Measurements from ENCODE around the gene NKAIN2.

Gene NKAIN2

DNA sequence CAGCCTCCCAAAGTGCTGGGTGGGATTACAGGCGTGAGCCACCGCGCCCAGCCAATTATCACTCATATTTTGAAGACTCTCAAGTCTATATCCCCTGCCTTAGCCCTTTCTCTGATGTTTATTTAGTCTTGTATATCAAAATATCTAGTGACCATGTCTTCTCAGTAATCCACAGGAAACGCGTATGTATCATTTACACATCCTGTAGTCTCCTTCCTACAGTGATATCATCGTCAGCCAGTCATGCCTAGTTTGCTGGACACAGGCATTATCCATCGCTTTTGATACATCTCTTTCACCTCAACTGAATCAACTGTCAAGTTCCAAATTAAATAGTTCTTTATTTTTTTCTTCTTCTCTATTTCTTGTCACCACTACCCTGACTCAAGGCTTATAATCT, 223.7 kb downstream of the NKAIN2 start:
- DNase-seq (ENCODE audit: low read depth) = no peak
- no peak for TF ChIP-seq CTCF (conservative IDR thresholded peaks at IDR 0.05; ENCODE audit: control insufficient read depth, insufficient read depth, low read depth, low read length)
- no peak overlapping the region for H3K4me3 ChIP-seq (ENCODE audit: control insufficient read depth, low read depth, low read length)

DNA sequence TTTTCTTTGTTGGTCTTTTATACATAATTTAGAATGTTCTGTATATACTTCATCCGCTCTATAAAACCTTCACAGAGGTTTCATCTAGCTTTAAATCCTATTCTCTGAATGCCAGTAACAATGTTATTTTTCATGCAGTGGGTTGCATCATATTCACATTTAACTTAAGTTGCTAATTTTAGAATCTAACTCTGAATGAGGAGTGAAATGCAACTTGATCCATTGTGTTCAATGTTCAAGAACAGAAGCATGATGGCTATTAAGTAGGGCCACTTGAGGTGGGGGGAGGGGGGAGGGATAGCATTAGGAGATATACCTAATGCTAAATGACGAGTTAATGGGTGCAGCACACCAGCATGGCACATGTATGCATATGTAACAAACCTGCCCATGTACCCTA, 224.5 kb downstream of the NKAIN2 start:
- no peak for TF ChIP-seq CTCF (conservative IDR thresholded peaks at IDR 0.05; ENCODE audit: control insufficient read depth, insufficient read depth, low read depth, low read length)
- H3K4me3 ChIP-seq (ENCODE audit: control insufficient read depth, low read depth, low read length) = no peak overlapping the region
- no peak for DNase-seq (ENCODE audit: low read depth)

GRCh38 chr6:124029567-124029966, 225.9 kb downstream of the NKAIN2 start:
- no peak for DNase-seq (ENCODE audit: low read depth)
- no peak for TF ChIP-seq CTCF (conservative IDR thresholded peaks at IDR 0.05; ENCODE audit: control insufficient read depth, insufficient read depth, low read depth, low read length)
- H3K4me3 ChIP-seq (ENCODE audit: control insufficient read depth, low read depth, low read length) = no peak overlapping the region

DNA sequence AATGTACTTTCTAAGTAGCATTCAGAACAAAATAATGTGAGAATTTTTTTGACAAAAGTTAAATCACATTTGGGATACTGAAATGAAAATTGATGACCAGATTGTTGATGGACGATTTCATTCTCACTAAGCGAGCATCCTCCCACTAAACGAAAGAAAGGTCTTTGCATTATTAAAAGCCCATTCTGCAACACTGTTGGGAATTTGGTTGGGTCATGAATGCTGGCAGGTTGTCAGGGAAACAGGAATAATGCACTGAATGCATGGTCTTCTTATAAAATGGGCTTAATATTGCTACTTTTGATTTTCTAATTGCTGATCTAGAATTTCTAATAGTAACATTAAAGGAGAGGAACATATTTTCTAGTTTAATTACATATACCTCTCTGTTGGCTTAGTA, 229.8 kb downstream of the NKAIN2 start:
- DNase-seq (ENCODE audit: low read depth) = no peak
- no peak for TF ChIP-seq CTCF (conservative IDR thresholded peaks at IDR 0.05; ENCODE audit: control insufficient read depth, insufficient read depth, low read depth, low read length)
- no peak overlapping the region for H3K4me3 ChIP-seq (ENCODE audit: control insufficient read depth, low read depth, low read length)

GRCh38 chr6:124036384-124036783, 232.7 kb downstream of the NKAIN2 start:
- no peak for DNase-seq (ENCODE audit: low read depth)
- H3K4me3 ChIP-seq (ENCODE audit: control insufficient read depth, low read depth, low read length) = no peak overlapping the region
- TF ChIP-seq CTCF (conservative IDR thresholded peaks at IDR 0.05; ENCODE audit: control insufficient read depth, insufficient read depth, low read depth, low read length) = no peak

- no peak for TF ChIP-seq CTCF (conservative IDR thresholded peaks at IDR 0.05; ENCODE audit: control insufficient read depth, insufficient read depth, low read depth, low read length)
- DNase-seq (ENCODE audit: low read depth) = no peak
- H3K4me3 ChIP-seq (ENCODE audit: control insufficient read depth, low read depth, low read length) = no peak overlapping the region
Measured at GRCh38 chr6:124040655-124041054, 237.0 kb downstream of the NKAIN2 start.

DNA sequence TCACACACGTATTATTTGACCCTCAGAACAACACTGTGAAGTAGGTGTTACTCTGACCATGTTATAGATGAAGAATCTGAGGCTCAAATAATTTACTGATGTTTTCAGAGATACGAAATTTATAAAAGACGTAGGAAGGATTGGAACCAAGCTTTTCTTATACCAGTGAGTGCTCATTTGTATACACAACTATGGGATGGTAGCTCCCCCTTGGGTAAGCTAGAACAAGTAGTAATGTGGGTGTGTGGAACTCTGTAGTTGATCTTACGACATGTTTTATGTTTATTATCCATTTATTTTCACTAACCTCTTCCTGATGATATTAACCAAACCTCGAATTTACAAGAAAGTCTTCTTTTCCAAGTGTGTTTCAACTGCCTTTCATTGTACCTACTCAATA, 248.5 kb downstream of the NKAIN2 start:
- no peak for DNase-seq (ENCODE audit: low read depth)
- no peak overlapping the region for H3K4me3 ChIP-seq (ENCODE audit: control insufficient read depth, low read depth, low read length)
- TF ChIP-seq CTCF (conservative IDR thresholded peaks at IDR 0.05; ENCODE audit: control insufficient read depth, insufficient read depth, low read depth, low read length) = no peak

All from fibroblast of mammary gland (primary cell).